Parathyroid adenoma (tissue), 2 donors: ENCODE measurements around the gene ARF6.
"Not testable (repeated sequence)": the region's sequence is repeated elsewhere in the genome, so short reads cannot be mapped to it uniquely, and the experiment has no call there.

Source experiments
- H2AFZ ChIP-seq: fragments of 300-600 bp; sonication (generic); one replicate; pipeline ENCODE4 v1.7.0; 2017; ENCODE audit warnings: antibody characterized with exemption, mild to moderate bottlenecking
- H3K27ac ChIP-seq: fragments of 300-600 bp; sonication (generic); one replicate; pipeline ENCODE4 v1.7.0; 2017
- H3K27me3 ChIP-seq: fragments of 300-600 bp; sonication (generic); one replicate; pipeline ENCODE4 v1.7.0; 2017; ENCODE audit warnings: low read length; ENCODE audit not compliant: control insufficient read depth, insufficient read depth
- H3K36me3 ChIP-seq: fragments of 300-600 bp; sonication (generic); one replicate; pipeline ENCODE4 v1.7.0; 2017; ENCODE audit warnings: low read length; ENCODE audit not compliant: control insufficient read depth, insufficient read depth
- H3K4me1 ChIP-seq: fragments of 300-600 bp; sonication (generic); one replicate; pipeline ENCODE4 v1.7.0; 2017; ENCODE audit warnings: control low read depth
- H3K4me2 ChIP-seq: fragments of 300-600 bp; sonication (generic); one replicate; pipeline ENCODE4 v1.7.0; 2017; ENCODE audit warnings: low read length
- H3K4me3 ChIP-seq: fragments of 300-600 bp; sonication (generic); one replicate; pipeline ENCODE4 v1.7.0; 2017; ENCODE audit warnings: low read depth, low read length
- H3K79me2 ChIP-seq: fragments of 300-600 bp; sonication (generic); one replicate; pipeline ENCODE4 v1.7.0; 2017; ENCODE audit warnings: control low read depth
- H3K9ac ChIP-seq: fragments of 300-600 bp; sonication (generic); one replicate; pipeline ENCODE4 v1.7.0; 2017; ENCODE audit warnings: mild to moderate bottlenecking
- H3K9me3 ChIP-seq: fragments of 300-600 bp; sonication (generic); one replicate; pipeline ENCODE4 v1.7.0; 2017; ENCODE audit warnings: low read length; ENCODE audit not compliant: control insufficient read depth
- TF ChIP-seq, protein P1 (sequence below): fragments of 300-600 bp; sonication (generic); IDR thresholded peaks from one replicate; pipeline ENCODE4 v1.7.0; 2017; ENCODE audit warnings: antibody characterized with exemption, mild to moderate bottlenecking
- donor health status: primary hyperparathyroidism.

Gene ARF6

GRCh38 chr14:49865431-49865859 is 27.4 kb upstream of the ARF6 start:
- TF ChIP-seq, protein P1, sequence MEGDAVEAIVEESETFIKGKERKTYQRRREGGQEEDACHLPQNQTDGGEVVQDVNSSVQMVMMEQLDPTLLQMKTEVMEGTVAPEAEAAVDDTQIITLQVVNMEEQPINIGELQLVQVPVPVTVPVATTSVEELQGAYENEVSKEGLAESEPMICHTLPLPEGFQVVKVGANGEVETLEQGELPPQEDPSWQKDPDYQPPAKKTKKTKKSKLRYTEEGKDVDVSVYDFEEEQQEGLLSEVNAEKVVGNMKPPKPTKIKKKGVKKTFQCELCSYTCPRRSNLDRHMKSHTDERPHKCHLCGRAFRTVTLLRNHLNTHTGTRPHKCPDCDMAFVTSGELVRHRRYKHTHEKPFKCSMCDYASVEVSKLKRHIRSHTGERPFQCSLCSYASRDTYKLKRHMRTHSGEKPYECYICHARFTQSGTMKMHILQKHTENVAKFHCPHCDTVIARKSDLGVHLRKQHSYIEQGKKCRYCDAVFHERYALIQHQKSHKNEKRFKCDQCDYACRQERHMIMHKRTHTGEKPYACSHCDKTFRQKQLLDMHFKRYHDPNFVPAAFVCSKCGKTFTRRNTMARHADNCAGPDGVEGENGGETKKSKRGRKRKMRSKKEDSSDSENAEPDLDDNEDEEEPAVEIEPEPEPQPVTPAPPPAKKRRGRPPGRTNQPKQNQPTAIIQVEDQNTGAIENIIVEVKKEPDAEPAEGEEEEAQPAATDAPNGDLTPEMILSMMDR, result peak; percentile 88
- Histone ChIP-seq H3K4me3 (no peak overlapping the region), H3K79me2 (no peaks in the 10 kb centered on the region), H2AFZ (no peak overlapping the region), H3K4me2 (no peak overlapping the region), H3K27ac (no peak overlapping the region), H3K9ac (no peak overlapping the region), H3K9me3 (no peaks in the 10 kb centered on the region), H3K36me3 (no peaks in the 10 kb centered on the region), H3K27me3 (no peaks in the 10 kb centered on the region), H3K4me1 (peaks cover 7% of the 10 kb centered on the region)

- peak overlapping the region; percentile 86 for H3K4me3 ChIP-seq
- H3K4me1 ChIP-seq, result peaks cover 7% of the 10 kb centered on the region
- TF ChIP-seq, protein P1, result no peak
- peak overlapping the region; percentile 88 for H3K27ac ChIP-seq
- peak overlapping the region; percentile 92 for H2AFZ ChIP-seq
- H3K36me3 ChIP-seq, result no peaks in the 10 kb centered on the region
- H3K4me2 ChIP-seq, result peak overlapping the region; percentile 93
- peak overlapping the region; percentile 55 for H3K9ac ChIP-seq
- no peaks in the 10 kb centered on the region for H3K9me3 ChIP-seq
- no peaks in the 10 kb centered on the region for H3K27me3 ChIP-seq
- no peaks in the 10 kb centered on the region for H3K79me2 ChIP-seq
Measured at GRCh38 chr14:49867831-49868719, 24.8 kb upstream of the ARF6 start.

GRCh38 chr14:49868720-49869114 is 24.2 kb upstream of the ARF6 start:
- H3K36me3 ChIP-seq, result no peaks in the 10 kb centered on the region
- H3K27ac ChIP-seq, result peak overlapping the region; percentile 69
- H3K79me2 ChIP-seq, result no peaks in the 10 kb centered on the region
- H3K9me3 ChIP-seq, result no peaks in the 10 kb centered on the region
- H3K4me2 ChIP-seq, result peak overlapping the region; percentile 92
- peaks cover 7% of the 10 kb centered on the region for H3K4me1 ChIP-seq
- no peak overlapping the region for H3K9ac ChIP-seq
- no peaks in the 10 kb centered on the region for H3K27me3 ChIP-seq
- peak overlapping the region; percentile 84 for H2AFZ ChIP-seq
- TF ChIP-seq, protein P1, result no peak
- peak overlapping the region; percentile 86 for H3K4me3 ChIP-seq

GRCh38 chr14:49870908-49871307 is 22.0 kb upstream of the ARF6 start:
- no peak overlapping the region for H3K9ac ChIP-seq
- peaks cover 7% of the 10 kb centered on the region for H3K4me1 ChIP-seq
- no peak overlapping the region for H3K4me3 ChIP-seq
- no peak overlapping the region for H2AFZ ChIP-seq
- H3K27me3 ChIP-seq, result no peaks in the 10 kb centered on the region
- no peaks in the 10 kb centered on the region for H3K36me3 ChIP-seq
- H3K79me2 ChIP-seq, result no peaks in the 10 kb centered on the region
- H3K27ac ChIP-seq, result no peak overlapping the region
- H3K9me3 ChIP-seq, result no peaks in the 10 kb centered on the region
- TF ChIP-seq, protein P1, result no peak
- no peak overlapping the region for H3K4me2 ChIP-seq

DNA sequence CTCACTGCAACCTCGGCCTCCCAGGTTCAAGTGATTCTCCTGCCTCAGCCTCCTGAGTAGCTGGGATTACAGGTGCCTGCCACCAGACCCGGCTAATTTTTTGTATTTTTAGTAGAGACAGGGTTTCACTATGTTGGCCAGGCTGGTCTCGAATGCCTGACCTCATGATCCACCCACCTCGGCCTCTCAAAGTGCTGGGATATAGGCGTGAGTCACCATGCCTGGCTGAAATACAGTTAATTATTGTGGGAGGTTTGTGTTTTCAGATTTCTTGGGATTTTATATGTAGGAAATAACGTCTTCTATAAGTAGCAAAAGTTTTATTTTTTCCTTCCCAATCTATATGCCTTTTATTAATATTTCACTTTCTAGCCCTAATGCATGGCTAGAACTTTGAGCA is 19.3 kb upstream of the ARF6 start:
- not testable (repeated sequence) for H3K27ac ChIP-seq, H3K4me3 ChIP-seq, H3K4me1 ChIP-seq, H3K36me3 ChIP-seq, H2AFZ ChIP-seq, H3K79me2 ChIP-seq, H3K9me3 ChIP-seq, H3K4me2 ChIP-seq, H3K9ac ChIP-seq, H3K27me3 ChIP-seq
